ENCODE data around the gene STK40. TPM values are rescaled to one million over a fixed set of nuclear protein-coding genes. Genes with fewer than 3 reads are reported as not detected.

Gene STK40
- total RNA-seq, 1 experiment from 2014 or later = 14.4 TPM

- Histone ChIP-seq H3K27me3 (ENCODE audit: low read length) (no peaks in the 10 kb centered on the region), H3K4me1 (ENCODE audit: insufficient read depth, low read length) (peaks cover 9% of the 10 kb centered on the region), H3K27ac (ENCODE audit: low read length) (no peak overlapping the region), H3K9me3 (ENCODE audit: low read length) (no peaks in the 10 kb centered on the region), H3K36me3 (ENCODE audit: low read depth, low read length) (no peaks in the 10 kb centered on the region), H2AFZ (ENCODE audit: low read length) (no peak overlapping the region), H3K4me2 (ENCODE audit: low read length) (no peak overlapping the region), H3K9me2 (replicated peaks; ENCODE audit: low read length) (no peaks in the 10 kb centered on the region), H3K4me3 (ENCODE audit: low read length) (no peak overlapping the region), H3K9ac (ENCODE audit: low read length) (no peak overlapping the region), H3F3A (ENCODE audit: low read length, unreplicated experiment) (no peaks in the 10 kb centered on the region), H3K79me2 (ENCODE audit: low read length) (no peaks in the 10 kb centered on the region), H4K20me1 (ENCODE audit: low read length) (no peaks in the 10 kb centered on the region)
- no peak for TF ChIP-seq CTCF (conservative IDR thresholded peaks at IDR 0.05; ENCODE audit: low read depth, low read length)
- TF ChIP-seq EZH2 (IDR thresholded peaks at IDR 0.05; ENCODE audit: low read length, unreplicated experiment) = no peak
- TF ChIP-seq EZH2phosphoT487 (IDR thresholded peaks at IDR 0.05; ENCODE audit: borderline replicate concordance, low read length) = no peak
- DNase-seq = no peak
- no peak for ATAC-seq
- POLR2A ChIA-PET (ENCODE audit: unreplicated experiment) = no interaction called here
- CTCF ChIA-PET = no interaction called here
- intact Hi-C loops (cut with micrococcal nuclease) = no loop called here
- no TSS peak for BruUV-seq (replicated peaks)
Observed at GRCh38 chr1:36320767-36321118, 65.0 kb downstream of the STK40 start.

GRCh38 chr1:36320291-36320761, 65.4 kb downstream of the STK40 start:
- no TSS peak for BruUV-seq (replicated peaks)
- Histone ChIP-seq H3K9me3 (ENCODE audit: low read length) (no peaks in the 10 kb centered on the region), H2AFZ (ENCODE audit: low read length) (no peak overlapping the region), H4K20me1 (ENCODE audit: low read length) (no peaks in the 10 kb centered on the region), H3K4me2 (ENCODE audit: low read length) (no peak overlapping the region), H3K27ac (ENCODE audit: low read length) (no peak overlapping the region), H3K9me2 (replicated peaks; ENCODE audit: low read length) (no peaks in the 10 kb centered on the region), H3K36me3 (ENCODE audit: low read depth, low read length) (no peaks in the 10 kb centered on the region), H3K27me3 (ENCODE audit: low read length) (no peaks in the 10 kb centered on the region), H3K4me3 (ENCODE audit: low read length) (no peak overlapping the region), H3K79me2 (ENCODE audit: low read length) (no peaks in the 10 kb centered on the region), H3F3A (ENCODE audit: low read length, unreplicated experiment) (no peaks in the 10 kb centered on the region), H3K4me1 (ENCODE audit: insufficient read depth, low read length) (peaks cover 9% of the 10 kb centered on the region), H3K9ac (ENCODE audit: low read length) (no peak overlapping the region)
- intact Hi-C loops (cut with micrococcal nuclease) = no loop called here
- DNase-seq (no peak), ATAC-seq (no peak)
- TF ChIP-seq CTCF (conservative IDR thresholded peaks at IDR 0.05; ENCODE audit: low read depth, low read length) (no peak), EZH2phosphoT487 (IDR thresholded peaks at IDR 0.05; ENCODE audit: borderline replicate concordance, low read length) (no peak), EZH2 (IDR thresholded peaks at IDR 0.05; ENCODE audit: low read length, unreplicated experiment) (no peak)
- ChIA-PET CTCF (no interaction called here), POLR2A (ENCODE audit: unreplicated experiment) (no interaction called here)

- peaks cover 14% of the 10 kb centered on the region for H3K79me2 ChIP-seq (ENCODE audit: low read length)
- H3K27ac ChIP-seq (ENCODE audit: low read length) = no peak overlapping the region
- CTCF ChIA-PET = no interaction called here
- H4K20me1 ChIP-seq (ENCODE audit: low read length) = no peaks in the 10 kb centered on the region
- no peak overlapping the region for H3K9ac ChIP-seq (ENCODE audit: low read length)
- BruUV-seq (replicated peaks) = no TSS peak
- ATAC-seq (no peak), DNase-seq (no peak)
- H3K9me2 ChIP-seq (replicated peaks; ENCODE audit: low read length) = no peaks in the 10 kb centered on the region
- no peaks in the 10 kb centered on the region for H3F3A ChIP-seq (ENCODE audit: low read length, unreplicated experiment)
- no peaks in the 10 kb centered on the region for H3K27me3 ChIP-seq (ENCODE audit: low read length)
- H2AFZ ChIP-seq (ENCODE audit: low read length) = no peak overlapping the region
- H3K4me1 ChIP-seq (ENCODE audit: insufficient read depth, low read length) = peaks cover 21% of the 10 kb centered on the region
- H3K4me3 ChIP-seq (ENCODE audit: low read length) = no peak overlapping the region
- H3K9me3 ChIP-seq (ENCODE audit: low read length) = no peaks in the 10 kb centered on the region
- H3K4me2 ChIP-seq (ENCODE audit: low read length) = no peak overlapping the region
- TF ChIP-seq EZH2 (IDR thresholded peaks at IDR 0.05; ENCODE audit: low read length, unreplicated experiment) = no peak
- TF ChIP-seq CTCF (conservative IDR thresholded peaks at IDR 0.05; ENCODE audit: low read depth, low read length) = no peak
- intact Hi-C loops (cut with micrococcal nuclease) = no loop called here
- POLR2A ChIA-PET (ENCODE audit: unreplicated experiment) = interaction anchor here (0.6 kb wide), 1 partner anchor 9 kb away, joined by 4 read pairs; no protein-coding TSS in a partner anchor
- no peaks in the 10 kb centered on the region; the same call in 1 of the 2 replicates for H3K36me3 ChIP-seq (ENCODE audit: low read depth, low read length)
Observed at GRCh38 chr1:36309397-36309796, 76.3 kb downstream of the STK40 start.

Measured in PC-3 (cell line).